SK-N-SH treated with all-trans-retinoic acid at 6 μM for 48 hours (cell line): Measurements from ENCODE around the gene ABCB8.
"Not testable (repeated sequence)": the region's sequence is repeated elsewhere in the genome, so short reads cannot be mapped to it uniquely, and the experiment has no call there.

Source experiments
- ATAC-seq: fragments of 200-7000 bp; cut with Tn5 transposase; 3 replicates; pipeline ENCODE4 v1.9.1; 2020; ENCODE audit warnings: mild to moderate bottlenecking, moderate library complexity
- ARNTL ChIP-seq: fragments of 450-650 bp; formaldehyde crosslinking; IDR thresholded peaks from 2 replicates; pipeline ENCODE4 v1.5.0; 2020; ENCODE audit warnings: low read depth, mild to moderate bottlenecking, moderate library complexity, borderline replicate concordance
- CREB5 ChIP-seq: fragments of 250-450 bp; sonication (Bioruptor Pico); IDR thresholded peaks from 2 replicates; pipeline ENCODE4 v1.5.1; 2020; ENCODE audit warnings: low read depth, mild to moderate bottlenecking, moderate library complexity
- CSDC2 ChIP-seq: fragments of 250-450 bp; sonication (Bioruptor Pico); IDR thresholded peaks from 2 replicates; pipeline ENCODE4 v1.5.0; 2020; ENCODE audit warnings: mild to moderate bottlenecking, moderate library complexity
- CSRNP3 ChIP-seq: fragments of 250-450 bp; sonication (Bioruptor Pico); IDR thresholded peaks from 2 replicates; pipeline ENCODE4 v1.5.1; 2021; ENCODE audit warnings: mild to moderate bottlenecking, moderate library complexity
- ESRRG ChIP-seq: fragments of 250-450 bp; sonication (Bioruptor Pico); IDR thresholded peaks from 2 replicates; pipeline ENCODE4 v1.6.1; 2021; ENCODE audit warnings: mild to moderate bottlenecking
- ISL1 ChIP-seq: fragments of 250-450 bp; sonication (Bioruptor Pico); IDR thresholded peaks from 2 replicates; pipeline ENCODE4 v2.1.2; 2022; ENCODE audit warnings: mild to moderate bottlenecking, moderate library complexity
- PATZ1 ChIP-seq: fragments of 250-450 bp; sonication (Bioruptor Pico); IDR thresholded peaks from 2 replicates; pipeline ENCODE4 v1.8.0; 2020; ENCODE audit warnings: mild to moderate bottlenecking, moderate library complexity, borderline replicate concordance
- POU6F1 ChIP-seq: fragments of 250-450 bp; sonication (Bioruptor Pico); IDR thresholded peaks from 2 replicates; pipeline ENCODE4 v1.8.0; 2021; ENCODE audit warnings: low read depth, mild to moderate bottlenecking, moderate library complexity, borderline replicate concordance
- PPARA ChIP-seq: fragments of 250-450 bp; sonication (Bioruptor Pico); IDR thresholded peaks from 2 replicates; pipeline ENCODE4 v1.5.0; 2020; ENCODE audit warnings: mild to moderate bottlenecking, borderline replicate concordance
- SNAI2 ChIP-seq: fragments of 250-450 bp; sonication (Bioruptor Pico); IDR thresholded peaks from 2 replicates; pipeline ENCODE4 v1.5.0; 2020; ENCODE audit warnings: mild to moderate bottlenecking, moderate library complexity
- TCF4 ChIP-seq: fragments of 250-450 bp; sonication (Bioruptor Pico); IDR thresholded peaks from 2 replicates; pipeline ENCODE4 v1.8.0; 2021; ENCODE audit warnings: mild to moderate bottlenecking, moderate library complexity, borderline replicate concordance
- TOX ChIP-seq: fragments of 250-450 bp; sonication (Bioruptor Pico); IDR thresholded peaks from 2 replicates; pipeline ENCODE4 v1.8.0; 2021; ENCODE audit warnings: mild to moderate bottlenecking, moderate library complexity, borderline replicate concordance
- TSHZ2 ChIP-seq: fragments of 250-450 bp; sonication (Bioruptor Pico); IDR thresholded peaks from 2 replicates; pipeline ENCODE4 v1.5.0; 2020; ENCODE audit warnings: mild to moderate bottlenecking, moderate library complexity
- ZFP3 ChIP-seq: fragments of 250-450 bp; sonication (Bioruptor Pico); IDR thresholded peaks from 2 replicates; pipeline ENCODE4 v1.5.0; 2020; ENCODE audit warnings: mild to moderate bottlenecking, moderate library complexity
- ZFP30 ChIP-seq: fragments of 450-650 bp; formaldehyde crosslinking; IDR thresholded peaks from 2 replicates; pipeline ENCODE4 v1.5.0; 2022; ENCODE audit warnings: mild to moderate bottlenecking, moderate library complexity

ABCB8 gene

GRCh38 chr7:151025924-151026671 is 2.2 kb upstream of the ABCB8 start (continued):
- TF ChIP-seq PATZ1 (CRISPR knock-in tag) (no peak), ARNTL (CRISPR knock-in tag) (no peak), ISL1 (CRISPR knock-in tag) (no peak), ZFP3 (CRISPR knock-in tag) (no peak), ZFP30 (CRISPR knock-in tag) (no peak)

GRCh38 chr7:151026771-151027727 is 1.2 kb upstream of the ABCB8 start:
- ATAC-seq, result not testable (repeated sequence)

- ATAC-seq, result not testable (repeated sequence)
Measured at GRCh38 chr7:151027728-151028130, 521 bp upstream of the ABCB8 start.

GRCh38 chr7:151028948-151029501 is 775 bp downstream of the ABCB8 start:
- TF ChIP-seq TOX, result no peak
- TF ChIP-seq SNAI2 (CRISPR knock-in tag), result no peak; the same call in 1 of the 2 replicates
- TF ChIP-seq PPARA (CRISPR knock-in tag), result no peak
- no peak for TF ChIP-seq ZFP30 (CRISPR knock-in tag)
- TF ChIP-seq CSDC2 (CRISPR knock-in tag), result no peak
- TF ChIP-seq TCF4, result no peak
- TF ChIP-seq POU6F1, result no peak
- TF ChIP-seq TSHZ2 (CRISPR knock-in tag), result no peak
- TF ChIP-seq ESRRG, result no peak
- no peak for TF ChIP-seq CSRNP3 (CRISPR knock-in tag)
- no peak for TF ChIP-seq ZFP3 (CRISPR knock-in tag)
- TF ChIP-seq CREB5 (CRISPR knock-in tag), result no peak
- no peak for ATAC-seq
